PC-3 (cell line): ENCODE measurements around the gene TECRL. TPM values are rescaled to one million over a fixed set of nuclear protein-coding genes. Genes with fewer than 3 reads are reported as not detected.

Source experiments
- ATAC-seq: fragments of 200-7000 bp; cut with Tn5 transposase; 2 replicates; pipeline ENCODE4 v1.9.1; 2020; ENCODE audit warnings: mild to moderate bottlenecking, moderate library complexity
- BruUV-seq: library from RNA; stranded (reverse); fragments of 400-500 nt; replicated peaks from 2 replicates; lab custom pipeline; 2021; lab: Mats Ljungman, UMichigan
- CTCF ChIA-PET: fragments of 300-600 bp; sonication (Branson Sonifier 250); formaldehyde crosslinking; loops from one replicate; lab custom pipeline; 2022; ENCODE audit warnings: antibody characterized with exemption; lab: Charles Lee
- POLR2A ChIA-PET: fragments of 300-600 bp; sonication (Branson Sonifier 250); formaldehyde crosslinking; loops from one replicate; lab custom pipeline; 2022; ENCODE audit warnings: antibody characterized with exemption; ENCODE audit not compliant: unreplicated experiment; lab: Charles Lee
- DNase-seq: peaks from one replicate; pipeline ENCODE4 v3.0.0-alpha.2; 2015
- H2AFZ ChIP-seq: fragments of 300-600 bp; sonication (generic); 2 replicates; pipeline ENCODE4 v1.6.0; 2016; ENCODE audit warnings: antibody characterized with exemption, low read length
- H3F3A ChIP-seq: fragments of 300-600 bp; sonication (generic); one replicate; pipeline ENCODE4 v1.6.0; 2017; ENCODE audit warnings: antibody characterized with exemption, low read length, control low read depth, mild to moderate bottlenecking; ENCODE audit not compliant: unreplicated experiment
- H3K27ac ChIP-seq: fragments of 300-600 bp; sonication (generic); 2 replicates; pipeline ENCODE4 v1.5.1; 2016; ENCODE audit warnings: mild to moderate bottlenecking, low read length
- H3K27me3 ChIP-seq: fragments of 300-600 bp; sonication (generic); 2 replicates; pipeline ENCODE4 v1.6.1; 2016; ENCODE audit warnings: low read length, mixed read lengths
- H3K36me3 ChIP-seq: fragments of 300-600 bp; sonication (generic); 2 replicates; pipeline ENCODE4 v1.6.1; 2016; ENCODE audit warnings: low read depth, mixed run types, low read length, mixed read lengths
- H3K4me1 ChIP-seq: fragments of 300-600 bp; sonication (generic); 2 replicates; pipeline ENCODE4 v1.5.1; 2016; ENCODE audit warnings: low read length; ENCODE audit not compliant: insufficient read depth
- H3K4me2 ChIP-seq: fragments of 300-600 bp; sonication (generic); 2 replicates; pipeline ENCODE4 v1.6.0; 2016; ENCODE audit warnings: low read length
- H3K4me3 ChIP-seq: fragments of 300-600 bp; sonication (generic); 2 replicates; pipeline ENCODE4 v1.5.1; 2016; ENCODE audit warnings: mild to moderate bottlenecking, low read length, mixed read lengths
- H3K79me2 ChIP-seq: fragments of 300-600 bp; sonication (generic); 2 replicates; pipeline ENCODE4 v1.6.1; 2017; ENCODE audit warnings: low read length, mixed read lengths
- H3K9ac ChIP-seq: fragments of 300-600 bp; sonication (generic); 2 replicates; pipeline ENCODE4 v1.6.0; 2016; ENCODE audit warnings: mild to moderate bottlenecking, low read length
- H3K9me2 ChIP-seq: fragments of 300-600 bp; sonication (generic); replicated peaks from 2 replicates; pipeline ENCODE4 v1.6.1; 2016; ENCODE audit warnings: mixed run types, low read length, mixed read lengths
- H3K9me3 ChIP-seq: fragments of 300-600 bp; sonication (generic); 2 replicates; pipeline ENCODE4 v1.6.1; 2016; ENCODE audit warnings: low read length, mixed read lengths
- H4K20me1 ChIP-seq: fragments of 300-600 bp; sonication (generic); 2 replicates; pipeline ENCODE4 v1.6.1; 2016; ENCODE audit warnings: low read length, mixed read lengths
- CTCF ChIP-seq: fragments of 300-600 bp; sonication (generic); conservative IDR thresholded peaks from 2 replicates; pipeline ENCODE4 v1.5.1; 2017; ENCODE audit warnings: antibody characterized with exemption, low read depth, mild to moderate bottlenecking, low read length
- EZH2 ChIP-seq: fragments of 300-600 bp; sonication (generic); IDR thresholded peaks from one replicate; pipeline ENCODE4 v1.6.1; 2017; ENCODE audit warnings: antibody characterized with exemption, mild to moderate bottlenecking, low read length; ENCODE audit not compliant: unreplicated experiment
- EZH2phosphoT487 ChIP-seq: fragments of 300-600 bp; sonication (generic); IDR thresholded peaks from 2 replicates; pipeline ENCODE4 v1.6.1; 2018; ENCODE audit warnings: mild to moderate bottlenecking, antibody characterized with exemption, low read length, borderline replicate concordance
- intact Hi-C: fragments of 100-400 bp; cut with micrococcal nuclease; formaldehyde crosslinking; loops from 2 replicates; pipeline ENCODE4 v1.9.0; 2023
- total RNA-seq: library from RNA; depleted of rRNA; stranded (reverse); fragments of >200 nt; gene quantifications from 2 replicates; pipeline ENCODE4 v1.2.3, GENCODE V29; 2014

The TECRL gene
- total RNA-seq, 1 experiment from 2014 or later, result not detected

GRCh38 chr4:64402684-64403083 lies 6.6 kb downstream of the TECRL start:
- H3K4me2 ChIP-seq, result no peak overlapping the region
- TF ChIP-seq CTCF (no peak), EZH2 (no peak), EZH2phosphoT487 (no peak)
- H3K9me2 ChIP-seq, result no peaks in the 10 kb centered on the region
- DNase-seq, result no peak
- H2AFZ ChIP-seq, result no peak overlapping the region
- no peak overlapping the region for H3K9ac ChIP-seq
- no peaks in the 10 kb centered on the region for H4K20me1 ChIP-seq
- H3K4me1 ChIP-seq, result no peaks in the 10 kb centered on the region
- H3F3A ChIP-seq, result no peaks in the 10 kb centered on the region
- no peak overlapping the region for H3K27ac ChIP-seq
- no TSS peak for BruUV-seq
- no peaks in the 10 kb centered on the region for H3K9me3 ChIP-seq
- H3K4me3 ChIP-seq, result no peak overlapping the region
- POLR2A ChIA-PET, result no interaction called here
- H3K36me3 ChIP-seq, result no peaks in the 10 kb centered on the region
- no peaks in the 10 kb centered on the region for H3K79me2 ChIP-seq
- CTCF ChIA-PET, result no interaction called here
- H3K27me3 ChIP-seq, result no peaks in the 10 kb centered on the region
- intact Hi-C loops, result no loop called here
- ATAC-seq, result no peak

- H3K4me2 ChIP-seq, result no peak overlapping the region
- no peaks in the 10 kb centered on the region for H3K36me3 ChIP-seq
- no peak overlapping the region for H3K27ac ChIP-seq
- ATAC-seq (no peak), DNase-seq (no peak)
- no peaks in the 10 kb centered on the region for H3K79me2 ChIP-seq
- ChIA-PET POLR2A (no interaction called here), CTCF (no interaction called here)
- intact Hi-C loops, result no loop called here
- no TSS peak for BruUV-seq
- no peaks in the 10 kb centered on the region for H3F3A ChIP-seq
- TF ChIP-seq EZH2 (no peak), CTCF (no peak), EZH2phosphoT487 (no peak)
- no peak overlapping the region for H2AFZ ChIP-seq
- no peaks in the 10 kb centered on the region for H4K20me1 ChIP-seq
- no peaks in the 10 kb centered on the region for H3K9me2 ChIP-seq
- no peaks in the 10 kb centered on the region for H3K9me3 ChIP-seq
- H3K4me3 ChIP-seq, result no peak overlapping the region
- H3K9ac ChIP-seq, result no peak overlapping the region
- H3K4me1 ChIP-seq, result no peaks in the 10 kb centered on the region
- H3K27me3 ChIP-seq, result no peaks in the 10 kb centered on the region
Measured at GRCh38 chr4:64399313-64400109, 9.7 kb downstream of the TECRL start.

- no peaks in the 10 kb centered on the region for H3K27me3 ChIP-seq
- DNase-seq (no peak), ATAC-seq (no peak)
- no peaks in the 10 kb centered on the region for H3K79me2 ChIP-seq
- intact Hi-C loops, result no loop called here
- TF ChIP-seq EZH2 (no peak), CTCF (no peak), EZH2phosphoT487 (no peak)
- no peaks in the 10 kb centered on the region for H3K9me2 ChIP-seq
- no peak overlapping the region for H3K9ac ChIP-seq
- no peaks in the 10 kb centered on the region for H3K36me3 ChIP-seq
- no peaks in the 10 kb centered on the region for H4K20me1 ChIP-seq
- no peak overlapping the region for H2AFZ ChIP-seq
- H3K4me2 ChIP-seq, result no peak overlapping the region
- no peaks in the 10 kb centered on the region for H3K9me3 ChIP-seq
- no peak overlapping the region for H3K4me3 ChIP-seq
- no peak overlapping the region for H3K27ac ChIP-seq
- ChIA-PET POLR2A (no interaction called here), CTCF (interaction anchor here (0.6 kb wide), 1 partner anchor 218 kb away, joined by 6 read pairs; no protein-coding TSS in a partner anchor)
- H3K4me1 ChIP-seq, result no peaks in the 10 kb centered on the region
- H3F3A ChIP-seq, result no peaks in the 10 kb centered on the region
- BruUV-seq, result no TSS peak
Measured at GRCh38 chr4:64394469-64394868, 14.8 kb downstream of the TECRL start.
